Stimulated activated CD8-positive, alpha-beta memory T cell treated with anti-CD3 and anti-CD28 coated beads, Interleukin-15, amount 100 ng/mL, for 48 hours (primary cell): Measurements from ENCODE around the gene RIMBP2.

Experiments used
- DNase-seq, 2 donors: peaks; one replicate each; pipeline ENCODE4 v3.0.0-alpha.2; 2020; ENCODE audit warnings: low read depth in 2 of 2

The RIMBP2 gene

DNA sequence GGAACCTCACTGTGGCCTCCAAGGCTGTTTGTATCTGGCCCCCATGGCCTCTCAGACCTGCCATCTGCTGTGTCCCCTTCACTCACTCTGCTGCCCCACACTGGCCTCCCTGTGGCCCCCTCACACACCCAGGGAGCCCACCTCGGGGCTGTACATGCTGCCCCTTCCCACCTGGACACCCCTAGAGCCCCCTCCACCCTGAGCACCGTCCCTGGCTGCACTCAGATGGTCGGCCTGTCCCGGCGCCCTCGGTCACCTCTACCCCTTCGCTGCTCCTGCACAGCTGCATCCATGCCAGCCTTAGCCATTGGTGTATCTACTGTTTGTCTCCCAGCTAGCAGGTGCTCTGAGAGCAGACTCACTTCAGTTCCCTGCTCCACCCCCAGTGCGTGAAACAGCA lies 144.4 kb downstream of the RIMBP2 start:
- no peak for DNase-seq

DNA sequence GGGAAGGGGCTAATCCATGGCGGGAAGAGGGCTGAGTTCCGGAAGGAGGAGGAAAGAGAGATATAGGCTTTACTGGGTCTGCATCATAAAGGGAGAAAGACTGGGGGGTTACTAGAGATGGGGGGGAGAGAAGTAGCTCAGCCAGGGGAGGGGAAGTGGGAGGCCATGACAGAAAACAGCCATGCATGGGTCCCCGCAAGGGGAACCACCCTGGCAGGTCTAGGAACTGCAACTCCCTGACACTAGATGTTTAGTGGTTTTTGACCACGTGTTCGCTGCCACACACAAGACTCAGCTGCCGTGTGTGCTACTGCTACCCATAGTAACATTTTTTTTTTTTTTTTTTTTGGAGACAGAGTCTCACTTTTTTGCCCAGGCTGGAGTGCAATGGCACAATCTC lies 145.0 kb downstream of the RIMBP2 start:
- DNase-seq = no peak

DNA sequence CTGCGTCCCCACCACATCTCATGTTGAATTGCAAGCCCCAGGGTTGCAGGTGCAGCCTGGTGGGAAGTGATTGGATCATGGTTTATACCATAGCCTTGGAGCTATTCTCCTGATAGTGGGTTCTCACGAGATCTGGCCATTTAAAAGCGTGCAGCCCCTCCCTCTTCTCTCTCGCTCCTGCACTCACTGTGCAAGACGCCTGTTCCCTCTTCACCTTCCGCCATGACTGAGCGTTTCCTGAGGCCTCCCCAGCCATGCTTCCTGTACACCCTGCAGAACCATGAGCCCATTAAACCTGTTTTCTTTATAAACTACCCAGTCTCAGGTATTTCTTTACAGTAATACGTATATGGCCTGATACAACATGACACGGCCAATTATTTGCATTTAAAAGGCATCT lies 146.6 kb downstream of the RIMBP2 start:
- no peak for DNase-seq

DNA sequence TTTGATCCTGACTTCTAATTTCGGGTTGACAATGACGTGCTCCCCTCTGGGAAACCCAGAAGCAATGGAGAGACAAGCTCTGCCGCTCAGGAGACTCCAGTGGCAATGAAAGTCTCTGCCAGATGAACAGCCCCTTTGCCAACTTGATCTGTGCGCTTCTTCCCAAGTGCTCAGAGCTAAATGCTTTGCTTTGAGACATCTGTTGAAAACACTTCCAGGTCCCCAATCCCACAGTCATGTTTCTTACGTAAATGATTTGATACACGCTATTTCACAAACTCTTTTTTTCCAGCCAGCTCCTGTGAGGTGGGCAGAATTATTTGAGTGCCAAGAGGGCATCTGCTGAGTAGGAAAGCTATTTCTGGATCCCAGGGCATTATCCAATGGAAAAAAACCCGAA lies 147.6 kb downstream of the RIMBP2 start:
- no peak for DNase-seq

DNA sequence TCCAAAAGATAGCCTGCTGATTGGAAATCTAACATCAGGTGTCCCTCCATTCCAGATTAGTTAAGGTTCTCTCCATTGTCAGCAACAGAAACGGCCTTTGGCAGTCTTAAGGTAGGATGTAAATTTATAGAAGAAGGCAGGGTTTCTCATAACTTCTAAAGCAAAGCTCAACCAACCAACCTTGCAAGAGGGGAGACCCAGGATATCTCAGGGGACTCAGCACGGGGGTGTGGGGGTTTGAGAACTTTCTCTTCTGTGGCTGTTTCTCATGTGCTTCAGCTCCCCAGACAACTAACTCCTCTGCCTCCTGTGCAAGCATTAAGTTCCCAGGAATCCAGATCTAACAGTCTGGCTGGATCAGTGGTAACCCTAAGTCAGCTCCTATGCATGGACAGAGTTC lies 148.1 kb downstream of the RIMBP2 start:
- no peak for DNase-seq

DNA sequence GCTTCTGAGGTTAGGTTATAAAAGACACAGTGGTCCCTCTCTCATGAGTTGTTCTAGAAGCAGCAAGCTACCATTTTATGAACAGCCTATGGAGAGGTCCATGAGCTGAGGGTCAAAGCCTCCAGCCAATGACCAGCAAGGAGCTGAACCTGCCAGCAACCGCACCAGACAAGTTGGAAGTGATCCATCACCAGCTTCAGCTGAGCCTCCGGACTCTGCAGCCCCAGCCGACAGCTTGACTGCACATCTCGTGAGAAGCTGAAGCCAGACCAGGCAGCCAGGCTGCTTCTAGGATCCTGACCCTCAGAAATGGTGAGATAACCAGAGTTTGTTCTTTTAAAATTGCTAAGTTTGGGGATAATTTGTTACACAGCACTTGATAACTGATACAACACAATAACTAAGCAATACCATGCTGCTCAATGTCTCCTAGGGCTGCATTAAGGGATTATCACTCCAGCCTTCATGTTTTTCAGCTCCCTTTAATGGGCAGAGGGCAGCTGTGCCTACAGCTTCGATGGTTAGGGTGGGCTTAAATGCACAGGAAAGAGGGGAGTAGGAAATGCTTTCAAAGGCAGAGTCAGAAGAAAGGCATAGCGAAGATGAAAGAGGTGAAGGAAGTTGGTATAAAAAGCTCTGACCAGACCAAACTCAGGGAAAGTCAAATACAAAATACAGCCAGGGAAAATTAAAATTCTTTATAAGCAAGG lies 149.5 kb downstream of the RIMBP2 start:
- no peak for DNase-seq

DNA sequence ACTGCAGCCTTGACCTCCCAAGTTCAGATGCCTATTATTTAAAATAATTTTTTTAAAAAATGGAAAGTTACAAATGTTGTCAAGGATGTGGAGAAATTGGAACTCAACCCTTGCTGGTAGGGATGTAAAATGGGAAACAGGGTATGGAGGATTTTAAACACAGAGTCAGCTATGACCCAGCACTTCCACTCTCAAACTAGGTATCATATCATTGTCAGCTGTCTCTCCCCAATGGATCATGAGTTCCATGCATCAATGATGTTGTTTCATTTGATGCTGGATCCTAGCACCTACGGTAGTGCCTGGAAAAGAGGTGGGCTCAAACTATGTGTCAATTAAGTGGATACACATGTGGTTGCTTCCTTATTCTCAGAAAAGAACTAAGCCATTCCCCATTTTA lies 150.9 kb downstream of the RIMBP2 start:
- DNase-seq = no peak

DNA sequence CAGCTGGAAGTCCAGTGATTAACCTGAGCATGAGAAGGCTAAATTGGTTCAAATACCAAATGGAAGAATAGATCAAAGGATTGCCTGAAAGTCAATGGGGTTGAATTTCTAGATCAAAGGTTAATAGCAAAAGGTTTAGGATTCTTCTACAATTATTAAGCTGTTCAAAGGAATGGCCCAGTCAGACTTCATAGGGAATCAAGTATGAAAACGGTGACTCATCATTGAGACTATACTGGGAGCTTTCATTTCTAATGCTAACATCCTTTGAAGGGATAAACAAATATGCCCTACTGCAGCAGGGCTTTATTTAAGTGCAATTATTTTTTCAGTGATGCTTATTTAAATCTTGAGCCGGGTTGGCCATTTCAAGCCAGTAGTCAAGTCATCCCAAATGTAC lies 152.8 kb downstream of the RIMBP2 start:
- no peak for DNase-seq

DNA sequence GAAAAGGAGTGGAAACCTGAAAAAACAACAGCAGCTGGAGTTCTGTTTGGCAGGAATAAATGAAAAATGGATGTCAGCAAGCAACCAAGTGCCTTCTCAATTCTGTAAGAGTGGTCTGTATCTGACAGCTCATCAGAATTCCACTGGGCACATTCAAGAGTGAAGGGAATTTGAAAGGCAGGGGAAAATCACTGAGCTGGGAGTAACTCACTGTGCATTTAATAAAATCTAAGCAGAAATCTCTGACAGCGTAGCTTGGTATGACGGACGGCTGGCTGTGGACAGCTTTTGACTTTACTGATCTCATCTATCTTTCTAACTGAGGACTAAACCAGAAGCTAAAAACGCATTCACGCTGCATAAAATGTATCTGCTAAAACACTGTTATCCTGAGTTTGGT lies 153.4 kb downstream of the RIMBP2 start:
- no peak for DNase-seq

DNA sequence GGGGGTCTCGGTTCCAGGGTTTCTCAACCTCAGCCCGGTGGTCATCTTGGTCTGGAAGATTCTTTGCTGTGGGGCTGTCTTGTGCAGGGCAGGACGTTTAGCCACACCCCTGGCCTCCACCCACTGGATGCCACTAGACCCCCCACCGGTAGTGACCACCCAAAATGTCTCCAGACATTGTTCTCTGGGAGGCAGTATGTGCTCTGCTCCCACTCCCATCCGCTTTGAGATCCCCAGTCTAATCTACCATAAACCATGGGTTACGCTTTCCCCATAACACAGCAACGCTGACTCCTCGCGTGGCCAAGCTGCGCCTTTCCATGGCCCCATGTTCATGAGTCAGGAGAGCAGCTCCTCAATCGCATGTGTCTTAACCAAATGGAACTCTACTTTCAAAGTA lies 155.8 kb downstream of the RIMBP2 start:
- no peak for DNase-seq

DNA sequence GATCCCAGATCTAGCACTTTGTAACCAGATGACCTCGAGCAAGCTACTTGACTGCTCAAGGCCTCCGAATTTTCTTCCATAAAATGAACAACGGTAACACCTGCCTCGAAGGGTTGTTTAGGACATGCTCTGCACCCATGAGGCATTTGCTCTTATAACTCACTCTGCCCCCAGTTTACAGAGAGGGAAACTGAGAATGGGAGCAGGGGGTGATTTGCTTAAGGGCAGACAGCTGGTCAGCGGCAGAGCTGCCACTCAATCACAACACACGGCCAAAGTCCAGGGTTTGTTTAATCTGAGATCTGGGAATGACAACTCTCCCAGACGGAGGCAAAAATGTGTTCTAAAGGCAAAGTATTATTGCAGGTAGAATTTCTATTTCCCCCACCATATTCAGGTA lies 156.3 kb downstream of the RIMBP2 start:
- DNase-seq = no peak

DNA sequence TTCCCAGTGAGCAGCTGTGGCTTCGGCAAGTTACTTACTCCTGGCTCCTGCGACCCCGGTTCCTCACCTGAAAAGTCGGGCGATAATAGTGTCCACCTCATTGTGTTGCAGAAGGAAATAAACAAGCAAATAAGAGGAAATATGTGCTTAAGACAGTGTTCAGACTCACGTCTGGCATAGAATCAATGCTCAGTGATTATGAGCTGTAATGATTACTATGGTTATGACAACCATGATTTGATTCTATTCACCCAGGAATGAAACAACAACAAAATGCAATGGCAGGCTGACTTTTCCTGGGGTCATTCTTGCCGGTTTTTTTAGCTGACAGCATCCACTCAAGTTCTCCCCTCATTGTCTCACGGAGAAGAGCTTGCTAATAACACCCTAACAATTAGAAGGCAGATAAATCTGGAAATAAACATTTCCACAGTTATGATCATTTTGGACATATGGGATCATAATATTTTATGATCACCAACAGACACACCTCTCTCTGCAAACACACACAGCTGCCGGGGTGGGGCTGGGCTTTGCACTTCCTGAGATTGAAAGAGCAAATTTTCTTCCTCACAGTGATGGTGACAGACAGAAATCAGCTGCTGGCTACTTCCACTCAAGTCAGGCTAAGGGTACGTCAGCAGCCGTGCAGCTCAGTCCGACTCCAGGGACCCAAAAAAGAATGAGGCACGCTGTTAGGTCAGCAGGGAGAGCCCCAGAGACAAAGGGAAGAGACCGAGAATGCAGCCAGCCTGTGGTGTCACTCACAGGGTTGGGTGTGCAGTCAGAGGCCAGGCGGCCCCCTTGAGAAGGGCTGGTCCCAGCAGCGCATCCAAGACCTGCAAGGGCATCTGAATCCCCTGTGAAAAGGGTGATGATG lies 158.0 kb downstream of the RIMBP2 start:
- DNase-seq = no peak

DNA sequence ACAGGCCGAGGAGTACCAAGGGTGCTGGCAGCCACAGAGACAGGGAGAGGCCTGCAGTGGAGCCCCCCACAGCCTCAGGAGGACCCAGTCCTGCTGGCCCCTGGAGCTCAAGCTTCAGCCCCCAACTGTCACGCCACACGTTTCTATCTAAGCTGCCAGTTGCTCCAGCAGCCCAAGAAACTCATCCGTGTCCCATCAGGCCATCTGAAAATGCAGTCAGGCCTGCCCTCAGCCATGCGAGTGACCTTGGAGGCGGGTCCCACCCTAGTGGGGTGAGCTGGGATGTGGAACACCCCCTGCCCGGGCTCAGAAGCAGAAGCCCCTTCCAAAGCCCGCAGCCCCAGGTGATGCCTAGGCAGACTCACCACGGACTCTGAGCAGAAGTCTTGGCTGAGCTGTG lies 158.9 kb downstream of the RIMBP2 start:
- no peak for DNase-seq

DNA sequence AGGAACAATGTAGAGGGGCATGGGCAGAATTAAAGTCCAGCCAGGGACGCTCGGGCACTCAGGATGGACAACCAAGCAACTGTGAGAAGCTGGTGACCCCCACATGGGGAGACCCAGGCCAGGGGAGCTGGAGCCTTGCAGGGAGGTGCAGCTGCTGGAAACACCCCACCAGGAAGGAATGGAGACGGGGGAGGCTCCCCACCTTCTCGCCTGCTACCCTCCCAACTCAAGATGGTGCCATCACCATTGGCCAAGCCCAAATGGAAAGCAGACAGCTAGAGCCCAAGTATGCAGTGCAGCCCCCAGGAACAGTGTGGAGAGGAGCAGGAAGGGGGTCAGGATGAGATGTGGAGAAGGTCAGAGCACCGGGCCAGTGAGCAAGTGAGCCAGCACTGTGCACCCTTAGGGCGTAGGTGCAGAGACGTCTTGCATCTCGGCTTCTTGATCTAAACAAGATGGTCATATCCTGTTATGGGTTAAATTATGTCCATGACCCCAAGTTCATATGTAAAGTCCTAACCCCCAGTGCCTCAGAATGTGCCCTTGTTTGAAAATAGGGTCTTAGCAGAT lies 159.5 kb downstream of the RIMBP2 start:
- no peak for DNase-seq

DNA sequence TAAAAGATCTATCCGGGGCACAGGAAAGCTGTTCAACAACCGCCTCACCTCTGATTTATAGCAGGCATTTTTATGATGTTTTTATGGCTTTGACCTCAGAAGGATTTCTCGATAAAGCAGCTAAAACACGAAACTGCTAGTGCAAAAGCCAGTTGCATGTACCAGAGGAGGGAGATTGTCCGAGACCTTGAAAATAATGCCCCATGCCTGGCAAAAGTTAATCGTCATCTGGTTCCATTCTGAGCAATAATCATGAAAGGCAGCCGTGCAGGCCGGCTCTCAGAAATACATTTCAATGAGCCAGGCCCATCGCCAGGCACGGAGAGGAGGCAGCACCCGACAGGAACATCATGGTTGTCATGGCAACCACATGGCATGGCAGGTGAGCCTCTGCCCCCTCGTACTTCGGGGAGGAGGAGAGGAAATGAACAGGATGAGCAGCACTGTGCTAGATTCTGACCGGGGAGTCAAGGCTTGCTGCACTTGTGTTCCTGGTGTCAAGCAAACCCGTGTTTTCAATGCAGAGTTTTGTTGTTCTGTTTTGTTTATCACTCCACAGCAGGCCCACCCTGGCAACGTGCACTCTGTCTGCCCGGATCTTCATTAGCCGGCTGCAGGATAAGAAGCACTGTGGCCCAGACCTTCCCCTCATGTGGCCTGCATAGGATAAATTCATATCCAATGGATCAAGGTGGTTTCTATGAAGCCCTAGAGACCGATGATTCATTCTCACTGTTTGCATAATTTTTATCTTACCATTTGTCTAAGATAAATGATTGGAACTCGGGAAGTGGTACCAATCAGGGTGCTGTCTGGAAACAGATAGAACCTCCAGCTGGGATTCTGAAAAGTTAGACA lies 160.2 kb downstream of the RIMBP2 start:
- DNase-seq = no peak

DNA sequence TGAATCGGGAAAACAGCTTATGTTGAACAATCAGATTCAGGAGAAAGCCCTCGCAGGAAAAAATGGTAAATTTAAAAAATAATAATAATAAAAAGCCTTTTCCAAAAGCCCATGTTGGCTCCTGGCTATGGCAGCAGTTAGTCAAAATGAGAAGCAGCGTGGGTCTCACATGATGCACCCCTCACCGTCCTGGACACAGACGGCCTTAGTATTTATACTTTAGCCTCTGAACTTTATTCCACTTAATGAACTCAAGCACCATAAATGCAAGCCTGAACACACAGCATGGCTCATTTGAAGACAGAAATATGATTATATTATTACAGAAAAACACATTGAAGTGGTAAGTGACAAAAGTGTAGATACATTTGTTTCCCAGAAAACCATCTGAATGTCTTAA lies 160.9 kb downstream of the RIMBP2 start:
- no peak for DNase-seq

DNA sequence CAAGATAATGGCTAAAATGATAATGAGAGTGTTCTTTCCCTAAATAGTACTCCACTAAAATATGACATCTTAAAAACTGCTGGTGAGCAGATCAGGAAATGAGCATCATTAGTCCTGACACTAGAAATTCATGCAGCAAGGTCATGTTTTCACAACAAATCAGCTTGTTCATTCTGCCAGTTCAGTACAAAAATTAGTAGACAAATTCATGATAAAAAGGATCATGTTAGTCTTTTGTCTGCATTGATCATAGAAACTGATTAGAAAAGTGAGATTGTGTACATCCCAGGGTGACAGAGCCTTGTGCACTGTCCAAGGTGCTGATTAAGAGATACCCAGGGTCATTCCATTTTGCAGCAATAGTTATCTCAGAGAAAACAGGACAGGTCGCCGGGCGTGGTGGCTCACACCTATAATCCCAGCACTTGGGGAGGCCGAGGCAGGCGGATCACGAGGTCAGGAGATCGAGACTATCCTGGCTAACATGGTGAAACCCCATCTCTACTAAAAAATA lies 163.6 kb downstream of the RIMBP2 start:
- DNase-seq = no peak

DNA sequence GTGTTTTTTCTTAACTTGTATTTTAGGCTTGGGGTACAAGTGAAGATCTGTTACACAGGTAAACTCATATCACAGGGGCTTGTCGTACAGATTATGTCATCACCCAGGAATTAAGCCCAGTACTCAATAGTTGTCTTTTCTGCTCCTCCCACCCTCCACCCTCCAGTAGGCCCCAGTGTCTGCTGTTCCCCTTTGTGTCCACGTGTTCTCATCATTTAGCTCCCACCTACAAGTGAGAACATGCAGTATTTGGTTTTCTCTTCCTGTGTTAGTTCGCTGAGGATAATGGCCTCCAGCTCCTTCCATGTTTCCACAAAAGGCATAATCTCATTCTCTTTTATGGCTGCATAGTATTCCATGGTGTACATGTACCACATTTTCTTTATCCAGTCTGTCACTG lies 166.7 kb downstream of the RIMBP2 start:
- DNase-seq = no peak

DNA sequence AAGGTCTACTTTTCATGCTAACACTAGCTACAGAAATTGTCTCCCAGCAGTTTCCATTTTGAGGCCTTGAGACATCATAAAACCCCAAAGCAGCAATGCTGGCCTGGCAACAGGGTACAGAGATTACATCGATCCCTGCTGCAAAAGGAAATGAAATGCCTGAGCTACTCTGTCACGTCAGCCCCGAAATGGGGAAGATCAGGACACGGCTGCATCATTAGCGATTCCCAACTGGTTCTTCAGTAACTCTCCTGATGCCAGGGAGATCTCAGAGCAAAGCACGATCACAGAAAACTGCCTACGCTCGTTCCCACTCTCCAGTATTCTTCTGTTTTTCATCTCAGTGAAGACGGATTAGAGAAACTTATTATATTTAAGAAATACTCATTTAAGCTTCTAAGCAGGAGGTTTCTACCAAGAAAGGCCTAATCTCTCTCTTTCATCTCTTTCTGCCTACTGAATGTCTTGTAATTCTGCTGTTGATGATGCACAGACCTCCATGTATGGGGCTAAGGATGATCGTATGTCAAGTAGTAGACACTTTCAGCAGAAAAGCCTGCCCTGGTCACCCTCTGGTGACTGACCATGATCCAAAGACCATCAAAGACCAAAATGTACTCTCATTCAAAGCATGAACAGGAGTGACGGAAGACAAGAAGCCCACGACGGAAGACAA lies 168.5 kb downstream of the RIMBP2 start:
- DNase-seq = no peak

DNA sequence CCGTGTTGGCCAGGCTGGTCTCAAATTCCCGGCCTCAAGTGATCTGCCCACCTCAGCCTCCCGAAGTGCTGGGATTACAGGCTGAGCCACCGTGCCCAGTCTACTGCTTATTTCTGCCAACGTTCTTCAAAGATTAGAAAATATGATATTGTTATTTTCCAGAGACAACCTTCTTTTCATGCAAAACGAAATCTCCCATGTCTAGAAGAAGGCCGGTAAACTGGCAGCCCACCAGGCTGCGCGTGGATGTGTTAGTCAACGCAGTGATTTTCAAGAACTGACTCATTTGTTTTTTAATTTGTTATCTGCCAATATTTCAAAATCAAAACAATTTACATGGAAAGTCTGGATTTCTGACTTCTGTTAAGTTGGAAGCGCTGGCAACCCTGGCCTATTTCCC lies 169.6 kb downstream of the RIMBP2 start:
- DNase-seq = no peak

DNA sequence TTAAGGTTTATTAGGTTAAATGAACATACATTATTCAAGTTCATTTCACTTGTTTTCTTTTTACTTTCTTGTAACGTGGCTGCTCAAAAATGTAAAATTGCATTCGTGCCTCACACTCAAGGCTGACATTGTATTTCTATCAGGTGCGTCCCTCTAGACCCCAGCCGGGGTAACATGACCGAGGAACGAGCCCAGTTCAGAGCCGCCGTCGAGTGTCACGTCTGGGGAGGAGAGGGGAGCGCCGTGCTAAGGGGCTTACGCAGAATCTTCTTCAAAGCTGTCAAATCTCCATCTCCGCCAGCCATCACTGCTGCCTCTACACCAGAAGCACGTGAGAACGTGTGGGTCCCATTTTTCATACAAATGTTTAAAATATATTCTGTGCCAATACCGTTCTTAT lies 170.6 kb downstream of the RIMBP2 start:
- no peak for DNase-seq
